ENCODE measurements around the gene ROGDI.

DNA sequence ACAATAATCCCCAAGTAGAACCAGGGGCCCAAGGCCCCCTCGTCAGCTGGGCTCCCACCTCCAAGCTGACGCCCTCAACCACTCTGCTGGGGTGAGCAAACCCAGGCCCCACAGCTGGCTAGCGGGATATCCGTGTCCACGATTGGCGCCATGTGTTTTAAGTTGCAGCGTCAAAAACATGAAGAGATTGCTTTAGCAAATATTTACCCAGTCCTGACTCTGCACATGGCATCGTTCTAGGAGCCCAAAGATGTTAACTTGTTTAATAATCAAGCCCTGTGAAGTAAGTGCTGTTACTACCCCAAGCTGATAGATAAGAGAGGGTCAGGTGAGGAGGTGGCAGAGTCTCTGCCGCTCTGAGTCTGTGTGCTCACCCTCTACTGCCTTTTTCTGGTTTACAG is 13.9 kb downstream of the ROGDI start:
- TF ChIP-seq BACH2 (CRISPR knock-in tag; IDR thresholded peaks at IDR 0.05; ENCODE audit: borderline replicate concordance) (no peak), OSR1 (CRISPR knock-in tag; IDR thresholded peaks at IDR 0.05) (no peak), SNAI2 (CRISPR knock-in tag; IDR thresholded peaks at IDR 0.05) (no peak), ARNTL (CRISPR knock-in tag; IDR thresholded peaks at IDR 0.05; ENCODE audit: borderline replicate concordance, low read depth) (no peak), ZC3H10 (CRISPR knock-in tag; IDR thresholded peaks at IDR 0.05) (no peak), ZNF565 (CRISPR knock-in tag; conservative IDR thresholded peaks at IDR 0.05; ENCODE audit: low read depth) (no peak), CSDC2 (CRISPR knock-in tag; IDR thresholded peaks at IDR 0.05) (no peak), ZFP3 (CRISPR knock-in tag; IDR thresholded peaks at IDR 0.05) (no peak)
- TF ChIP-seq, protein P1, sequence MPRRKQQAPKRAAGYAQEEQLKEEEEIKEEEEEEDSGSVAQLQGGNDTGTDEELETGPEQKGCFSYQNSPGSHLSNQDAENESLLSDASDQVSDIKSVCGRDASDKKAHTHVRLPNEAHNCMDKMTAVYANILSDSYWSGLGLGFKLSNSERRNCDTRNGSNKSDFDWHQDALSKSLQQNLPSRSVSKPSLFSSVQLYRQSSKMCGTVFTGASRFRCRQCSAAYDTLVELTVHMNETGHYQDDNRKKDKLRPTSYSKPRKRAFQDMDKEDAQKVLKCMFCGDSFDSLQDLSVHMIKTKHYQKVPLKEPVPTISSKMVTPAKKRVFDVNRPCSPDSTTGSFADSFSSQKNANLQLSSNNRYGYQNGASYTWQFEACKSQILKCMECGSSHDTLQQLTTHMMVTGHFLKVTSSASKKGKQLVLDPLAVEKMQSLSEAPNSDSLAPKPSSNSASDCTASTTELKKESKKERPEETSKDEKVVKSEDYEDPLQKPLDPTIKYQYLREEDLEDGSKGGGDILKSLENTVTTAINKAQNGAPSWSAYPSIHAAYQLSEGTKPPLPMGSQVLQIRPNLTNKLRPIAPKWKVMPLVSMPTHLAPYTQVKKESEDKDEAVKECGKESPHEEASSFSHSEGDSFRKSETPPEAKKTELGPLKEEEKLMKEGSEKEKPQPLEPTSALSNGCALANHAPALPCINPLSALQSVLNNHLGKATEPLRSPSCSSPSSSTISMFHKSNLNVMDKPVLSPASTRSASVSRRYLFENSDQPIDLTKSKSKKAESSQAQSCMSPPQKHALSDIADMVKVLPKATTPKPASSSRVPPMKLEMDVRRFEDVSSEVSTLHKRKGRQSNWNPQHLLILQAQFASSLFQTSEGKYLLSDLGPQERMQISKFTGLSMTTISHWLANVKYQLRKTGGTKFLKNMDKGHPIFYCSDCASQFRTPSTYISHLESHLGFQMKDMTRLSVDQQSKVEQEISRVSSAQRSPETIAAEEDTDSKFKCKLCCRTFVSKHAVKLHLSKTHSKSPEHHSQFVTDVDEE (CRISPR knock-in tag; IDR thresholded peaks at IDR 0.05): no peak
- TF ChIP-seq, protein P2, sequence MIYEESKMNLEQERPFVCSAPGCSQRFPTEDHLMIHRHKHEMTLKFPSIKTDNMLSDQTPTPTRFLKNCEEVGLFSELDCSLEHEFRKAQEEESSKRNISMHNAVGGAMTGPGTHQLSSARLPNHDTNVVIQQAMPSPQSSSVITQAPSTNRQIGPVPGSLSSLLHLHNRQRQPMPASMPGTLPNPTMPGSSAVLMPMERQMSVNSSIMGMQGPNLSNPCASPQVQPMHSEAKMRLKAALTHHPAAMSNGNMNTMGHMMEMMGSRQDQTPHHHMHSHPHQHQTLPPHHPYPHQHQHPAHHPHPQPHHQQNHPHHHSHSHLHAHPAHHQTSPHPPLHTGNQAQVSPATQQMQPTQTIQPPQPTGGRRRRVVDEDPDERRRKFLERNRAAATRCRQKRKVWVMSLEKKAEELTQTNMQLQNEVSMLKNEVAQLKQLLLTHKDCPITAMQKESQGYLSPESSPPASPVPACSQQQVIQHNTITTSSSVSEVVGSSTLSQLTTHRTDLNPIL (CRISPR knock-in tag; IDR thresholded peaks at IDR 0.05; ENCODE audit: low read depth): no peak

Data from SK-N-SH treated with all-trans-retinoic acid at 6 μM for 48 hours (cell line).